ENCODE measurements around the gene KCNJ14.
A peak's percentile ranks its signal among the peaks of the same experiment; 100 is the strongest.

KCNJ14 gene

GRCh38 chr19:48509467-48510194, 54.3 kb downstream of the KCNJ14 start:
- no peak for DNase-seq

- peak in 1 of 2 experiments; percentile 3 for DNase-seq
These were observed 55.3 kb downstream of the KCNJ14 start for GRCh38 chr19:48510421-48511268.

- no peak for DNase-seq
These were observed 56.0 kb downstream of the KCNJ14 start for GRCh38 chr19:48511321-48511731.

GRCh38 chr19:48511800-48512503, 56.6 kb downstream of the KCNJ14 start, which contains the start of gene LMTK3:
LMTK3 (minus strand) TSS chr19:48511835; CDS start chr19:48511576, 259 bp downstream.
- DNase-seq: no peak

GRCh38 chr19:48512504-48513288, 57.3 kb downstream of the KCNJ14 start:
- no peak for DNase-seq

GRCh38 chr19:48513289-48514122, 58.1 kb downstream of the KCNJ14 start:
- peak; percentile 73 to 77 for DNase-seq

- DNase-seq: no peak
These were observed 58.7 kb downstream of the KCNJ14 start for GRCh38 chr19:48514123-48514458.

- DNase-seq: no peak
These were observed 61.2 kb downstream of the KCNJ14 start for GRCh38 chr19:48516536-48516935.

Measured in AML-193 (cell line).